Body of pancreas (tissue), 4 donors: ENCODE measurements around the gene USP33.

Experiments
- CTCF ChIP-seq, 7 experiments: fragments of 450-650 bp in 4 of 7; fragments of 200-600 bp in 3 of 7; sonication (generic) in 3 of 7; IDR thresholded peaks; one replicate each; pipeline ENCODE4 v1.5.1; 2016 to 2019; ENCODE audit warnings: antibody characterized with exemption in 7 of 7
- POLR2A ChIP-seq, 3 donors: fragments of 450-650 bp; IDR thresholded peaks; one replicate each; pipeline ENCODE4 v1.6.1; 2016; ENCODE audit warnings: antibody characterized with exemption in 3 of 3, mild to moderate bottlenecking in 2 of 3

DNA sequence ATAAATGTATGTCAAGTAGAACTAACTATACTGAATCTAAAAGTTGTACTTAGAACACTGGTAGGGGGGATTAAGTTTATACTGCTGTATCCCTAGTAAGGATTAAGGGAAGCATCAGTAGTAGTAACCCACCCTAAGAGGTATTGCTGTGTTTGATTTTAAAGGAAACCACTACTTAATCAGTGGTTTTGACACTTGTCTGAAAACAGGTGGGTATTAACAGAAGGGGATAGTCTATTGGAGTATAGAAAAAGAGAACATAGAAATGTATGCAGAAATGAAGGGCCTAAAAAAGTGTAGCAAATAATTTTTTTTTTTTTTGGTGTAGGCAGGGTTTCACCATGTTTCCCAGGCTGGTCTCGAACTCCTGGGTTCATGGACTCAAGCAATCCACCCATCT, 22.0 kb upstream of the USP33 start:
- TF ChIP-seq CTCF (IDR thresholded peaks at IDR 0.05) (no peak), POLR2A (IDR thresholded peaks at IDR 0.05) (no peak)
